NCI-H2081 (cell line): Measurements from ENCODE around the gene INAFM1.

Experiments used
- DNase-seq, 2 experiments: peaks; one replicate each; lab custom pipeline; 2025; lab: John Stamatoyannopoulos, UW

INAFM1 gene

DNA sequence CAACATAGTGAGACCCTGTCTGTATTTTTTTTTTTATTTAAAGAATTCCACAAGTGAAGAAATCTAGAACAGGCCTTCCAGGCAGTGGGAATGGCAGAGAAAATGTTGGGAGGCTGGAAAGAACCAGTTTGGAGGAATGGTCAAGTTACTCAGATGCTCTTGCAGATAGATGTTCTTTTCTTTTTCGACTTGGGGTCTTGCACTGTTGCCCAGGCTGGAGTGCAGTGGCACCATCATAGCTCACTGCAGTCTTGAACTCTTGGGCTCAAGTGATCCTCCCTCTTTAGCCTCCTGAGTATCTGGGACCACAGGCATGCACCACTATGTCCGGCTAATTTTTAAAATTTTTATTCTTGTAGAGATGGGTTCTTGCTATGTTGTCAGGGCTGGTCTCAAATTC is 35.6 kb downstream of the INAFM1 start:
- DNase-seq: no peak

GRCh38 chr19:47310819-47311218 is 36.1 kb downstream of the INAFM1 start:
- DNase-seq: peak in 1 of 2 experiments; percentile 33

GRCh38 chr19:47312366-47313006 is 37.8 kb downstream of the INAFM1 start:
- DNase-seq: no peak

GRCh38 chr19:47313754-47314295 is 39.1 kb downstream of the INAFM1 start:
- DNase-seq: no peak

DNA sequence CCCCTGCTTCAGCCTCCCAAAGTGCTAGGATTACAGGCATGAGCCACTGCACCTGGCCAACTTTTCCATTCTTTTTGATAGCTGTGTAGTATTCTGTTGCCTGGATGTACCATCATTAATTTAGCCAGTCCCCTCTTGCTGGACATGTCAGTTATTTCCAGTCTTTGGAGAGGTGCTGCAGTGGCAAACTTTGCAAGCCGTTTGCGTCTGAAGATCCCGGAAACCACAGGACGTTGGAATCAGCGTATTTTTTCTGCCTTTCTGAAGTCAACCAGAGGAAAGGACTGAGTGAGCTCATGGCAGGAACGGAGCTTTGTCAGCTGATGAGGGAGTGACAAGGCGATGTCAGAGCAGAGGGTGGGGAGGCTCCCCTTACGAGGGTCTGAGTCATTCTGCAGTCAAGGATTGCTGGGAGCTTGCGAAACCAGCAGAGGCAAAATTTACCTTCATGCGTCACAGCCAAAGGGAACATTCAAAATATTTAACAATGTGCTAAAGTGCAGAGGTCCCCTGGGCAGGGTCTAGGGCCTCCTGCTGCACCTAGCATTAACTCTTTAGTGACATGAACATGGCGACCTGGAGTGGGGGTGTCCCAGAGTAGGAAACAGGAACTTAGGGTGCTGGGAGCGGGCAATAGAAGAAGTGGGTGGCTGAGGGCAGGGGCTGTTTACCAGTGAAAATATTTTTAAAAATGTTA is 40.6 kb downstream of the INAFM1 start:
- no peak for DNase-seq

DNA sequence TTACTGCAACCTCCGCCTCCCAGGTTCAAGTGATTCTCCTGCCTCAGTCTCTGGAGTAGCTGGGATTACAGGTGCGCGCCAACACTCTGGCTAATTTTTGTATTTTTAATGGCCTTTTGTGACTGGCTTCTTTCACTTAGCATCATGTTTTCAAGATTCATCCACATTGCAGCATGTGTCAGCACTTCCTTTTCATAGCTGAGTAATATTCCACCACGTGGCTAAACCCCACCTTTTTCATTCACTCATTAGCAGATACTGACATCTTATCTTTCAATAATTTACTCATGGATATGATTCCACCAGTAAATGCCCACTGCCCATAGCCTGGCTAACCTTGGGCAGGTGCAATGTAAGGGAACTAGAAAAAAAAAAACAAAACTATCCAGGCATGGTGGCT is 41.8 kb downstream of the INAFM1 start:
- DNase-seq: no peak

DNA sequence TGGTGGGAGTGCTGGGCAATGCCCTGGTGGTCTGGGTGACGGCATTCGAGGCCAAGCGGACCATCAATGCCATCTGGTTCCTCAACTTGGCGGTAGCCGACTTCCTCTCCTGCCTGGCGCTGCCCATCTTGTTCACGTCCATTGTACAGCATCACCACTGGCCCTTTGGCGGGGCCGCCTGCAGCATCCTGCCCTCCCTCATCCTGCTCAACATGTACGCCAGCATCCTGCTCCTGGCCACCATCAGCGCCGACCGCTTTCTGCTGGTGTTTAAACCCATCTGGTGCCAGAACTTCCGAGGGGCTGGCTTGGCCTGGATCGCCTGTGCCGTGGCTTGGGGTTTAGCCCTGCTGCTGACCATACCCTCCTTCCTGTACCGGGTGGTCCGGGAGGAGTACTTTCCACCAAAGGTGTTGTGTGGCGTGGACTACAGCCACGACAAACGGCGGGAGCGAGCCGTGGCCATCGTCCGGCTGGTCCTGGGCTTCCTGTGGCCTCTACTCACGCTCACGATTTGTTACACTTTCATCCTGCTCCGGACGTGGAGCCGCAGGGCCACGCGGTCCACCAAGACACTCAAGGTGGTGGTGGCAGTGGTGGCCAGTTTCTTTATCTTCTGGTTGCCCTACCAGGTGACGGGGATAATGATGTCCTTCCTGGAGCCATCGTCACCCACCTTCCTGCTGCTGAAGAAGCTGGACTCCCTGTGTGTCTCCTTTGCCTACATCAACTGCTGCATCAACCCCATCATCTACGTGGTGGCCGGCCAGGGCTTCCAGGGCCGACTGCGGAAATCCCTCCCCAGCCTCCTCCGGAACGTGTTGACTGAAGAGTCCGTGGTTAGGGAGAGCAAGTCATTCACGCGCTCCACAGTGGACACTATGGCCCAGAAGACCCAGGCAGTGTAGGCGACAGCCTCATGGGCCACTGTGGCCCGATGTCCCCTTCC is 45.5 kb downstream of the INAFM1 start:
- no peak for DNase-seq

DNA sequence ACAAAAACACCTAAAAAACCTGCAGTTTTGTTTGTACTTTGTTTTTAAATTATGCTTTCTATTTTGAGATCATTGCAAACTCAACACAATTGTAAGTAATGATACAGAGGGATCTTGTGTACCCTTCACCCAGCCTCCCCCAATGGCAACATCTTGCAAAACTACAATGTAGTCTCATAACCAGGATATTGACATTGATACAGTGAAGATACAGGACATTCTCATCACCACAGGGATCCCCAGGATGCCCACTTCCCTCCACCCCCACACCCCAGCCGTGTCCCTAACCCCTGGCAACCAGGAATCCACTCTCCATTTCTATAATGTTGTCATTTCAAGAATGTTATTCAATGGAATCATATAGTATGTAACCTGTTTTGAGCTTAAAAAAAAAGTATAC is 46.9 kb downstream of the INAFM1 start:
- DNase-seq: no peak

DNA sequence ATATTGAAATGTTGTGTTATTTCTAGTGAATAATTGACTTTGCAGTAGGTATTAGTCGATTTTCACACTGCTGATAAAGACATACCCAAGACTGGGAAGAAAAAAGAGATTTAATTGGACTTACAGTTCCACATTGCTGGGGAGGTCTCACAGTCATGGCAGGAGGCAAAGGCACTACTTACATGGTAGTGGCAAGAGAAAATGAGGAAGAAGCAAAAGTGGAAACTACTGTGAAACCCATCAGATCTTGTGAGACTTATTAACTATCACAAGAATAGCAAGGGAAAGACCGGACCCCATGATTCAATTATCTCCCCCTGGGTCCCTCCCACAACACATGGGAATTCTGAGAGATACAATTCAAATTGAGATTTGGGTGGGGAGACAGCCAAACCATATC is 47.4 kb downstream of the INAFM1 start:
- no peak for DNase-seq

DNA sequence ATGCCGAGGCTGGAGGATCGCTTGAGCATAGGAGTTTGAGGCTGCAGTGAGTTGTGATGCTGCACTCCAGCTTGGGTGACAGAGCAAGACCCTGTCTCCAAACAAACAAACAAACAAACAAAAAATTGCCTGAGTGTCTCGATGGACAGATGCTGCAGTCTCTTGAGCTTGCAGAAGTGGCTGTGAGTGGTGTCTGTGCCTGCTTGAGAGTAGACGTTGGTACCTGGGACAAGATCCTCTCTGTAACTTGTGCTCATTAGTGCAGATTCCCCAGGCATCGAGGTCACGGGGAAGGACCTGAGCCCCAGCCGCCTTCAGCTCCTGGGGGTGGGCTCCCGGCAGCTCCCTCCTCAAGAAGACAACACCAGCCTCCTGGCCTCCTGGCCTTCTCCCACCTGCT is 48.7 kb downstream of the INAFM1 start:
- no peak for DNase-seq

DNA sequence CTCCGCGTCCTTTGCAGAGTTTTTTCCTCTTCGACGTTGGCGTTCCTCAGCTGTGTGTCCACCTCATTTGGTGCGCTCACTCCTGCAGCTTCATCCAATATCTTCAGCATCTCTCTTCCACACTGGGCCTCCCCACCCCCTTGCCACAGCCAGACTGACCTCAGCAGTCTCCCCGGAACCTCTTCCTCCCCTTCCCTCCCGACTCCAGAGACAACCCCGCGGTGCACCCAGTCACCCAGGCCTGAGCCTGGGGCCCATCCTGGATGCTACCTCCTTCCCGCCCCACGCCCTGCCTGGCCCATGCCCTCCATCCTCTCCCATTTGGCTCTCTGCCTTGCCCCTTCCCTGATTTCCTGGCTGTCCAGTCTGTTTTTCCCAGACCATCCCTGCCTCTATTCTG is 49.2 kb downstream of the INAFM1 start:
- no peak for DNase-seq

GRCh38 chr19:47324502-47324901 is 49.8 kb downstream of the INAFM1 start:
- DNase-seq: no peak
